HG02623 (cell line): ENCODE measurements around the gene ELMO1.

Source experiments
- ATAC-seq: cut with Tn5 transposase; IDR thresholded peaks from one replicate; pipeline ENCODE4 v1.9.1; 2021; ENCODE audit warnings: moderate library complexity; ENCODE audit not compliant: unreplicated experiment

ELMO1 gene

DNA sequence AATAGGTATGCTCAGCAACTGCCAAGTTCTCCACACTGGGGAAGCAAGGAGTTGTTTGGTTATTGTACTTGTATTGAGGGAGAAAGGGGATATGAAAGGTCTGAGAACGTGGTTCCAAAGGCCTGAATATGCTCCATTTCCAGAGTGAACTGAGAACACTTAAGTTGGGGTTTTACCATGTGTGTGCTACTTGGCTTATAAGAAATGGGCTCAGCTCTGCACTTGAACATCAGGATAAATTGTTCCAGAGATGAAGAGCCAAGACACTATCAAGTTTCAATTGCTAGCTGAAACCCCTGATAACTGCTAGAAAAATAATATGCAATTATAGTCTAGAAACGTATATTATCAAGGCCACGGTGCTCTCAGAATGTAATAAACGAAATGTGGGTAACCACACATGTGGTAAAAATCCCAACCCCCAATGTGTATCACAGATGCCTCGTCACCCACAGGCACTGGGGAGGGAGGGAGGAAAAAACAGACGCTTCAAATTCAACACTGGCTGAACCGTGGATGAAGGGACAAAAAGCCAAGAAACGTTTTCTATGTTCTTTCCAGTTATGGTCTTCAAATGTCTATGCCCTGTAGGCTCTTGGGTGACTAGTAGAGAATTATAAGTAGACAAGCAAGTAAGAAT is 16.3 kb downstream of the ELMO1 start:
- no peak for ATAC-seq

DNA sequence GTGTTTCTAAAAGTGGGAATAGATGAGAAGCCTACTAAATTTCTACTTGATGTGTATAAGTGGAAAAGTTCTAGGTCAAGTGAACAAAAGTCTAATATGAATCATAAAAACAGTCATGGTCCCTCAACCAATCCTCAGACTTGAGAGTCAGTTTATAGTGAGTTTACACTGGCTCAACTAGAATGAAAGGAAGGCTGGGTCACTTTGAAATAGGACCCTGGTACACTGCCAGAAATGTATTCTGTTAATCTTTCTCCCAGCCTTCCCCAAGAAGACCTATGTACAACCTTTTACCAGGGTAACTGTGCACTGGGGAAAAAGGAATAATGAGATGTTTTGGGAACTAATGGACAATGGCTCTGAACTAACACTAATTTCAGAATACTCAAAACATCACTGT is 17.3 kb downstream of the ELMO1 start:
- ATAC-seq, result no peak

DNA sequence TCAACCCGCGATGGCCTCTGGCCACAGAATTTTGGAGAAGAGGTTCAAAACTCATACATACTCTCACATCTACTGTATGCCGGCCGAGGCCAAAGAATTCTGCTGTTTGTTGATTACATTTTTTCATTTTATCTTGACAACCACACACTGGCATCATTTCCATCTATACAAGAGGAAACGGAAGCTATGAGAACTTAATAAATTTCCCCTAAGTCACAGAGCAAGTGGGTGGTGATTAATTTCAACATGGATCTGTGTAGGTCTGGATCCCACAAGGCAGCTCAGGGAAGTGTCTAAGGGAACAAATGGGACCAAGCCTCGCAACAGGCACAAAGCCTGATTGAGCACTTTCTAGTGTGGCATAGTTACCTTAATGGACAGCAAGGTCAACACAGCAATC is 18.0 kb downstream of the ELMO1 start:
- no peak for ATAC-seq

DNA sequence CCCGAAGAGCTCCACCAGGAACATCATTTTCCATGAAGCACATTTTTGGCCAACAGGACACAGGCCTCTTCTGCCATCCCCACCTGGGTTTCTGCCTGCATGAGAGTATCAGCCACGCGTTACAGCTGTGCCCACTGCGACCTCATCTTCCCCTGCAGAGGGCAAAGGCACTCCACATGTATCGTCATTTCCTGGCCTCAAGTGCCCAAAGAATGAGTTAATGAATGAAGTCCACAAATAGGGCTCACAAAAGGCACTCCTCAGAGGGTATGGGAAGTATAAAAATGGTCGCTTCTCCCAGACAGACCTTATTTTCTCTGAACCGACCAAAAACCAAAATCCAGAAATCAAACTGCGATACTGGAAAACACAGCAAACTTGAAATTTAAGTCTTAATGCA is 18.5 kb downstream of the ELMO1 start:
- no peak for ATAC-seq

DNA sequence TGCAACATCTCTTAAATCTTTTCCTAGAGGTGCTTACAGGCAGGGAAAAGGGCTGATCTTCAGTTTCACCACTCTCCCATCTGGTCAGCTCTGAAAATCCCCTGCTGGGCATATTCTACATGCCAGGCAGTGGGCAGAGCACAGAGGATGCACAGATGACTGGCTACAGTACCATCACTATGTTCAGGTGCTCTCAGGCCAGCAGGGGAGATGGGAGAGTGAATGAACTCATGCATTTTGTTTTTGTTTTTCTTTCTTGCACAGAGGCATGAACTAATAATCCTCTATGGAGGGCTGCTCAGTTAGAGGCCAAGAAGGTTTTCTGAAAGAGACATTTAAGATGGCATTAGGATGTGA is 19.3 kb downstream of the ELMO1 start:
- no peak for ATAC-seq

DNA sequence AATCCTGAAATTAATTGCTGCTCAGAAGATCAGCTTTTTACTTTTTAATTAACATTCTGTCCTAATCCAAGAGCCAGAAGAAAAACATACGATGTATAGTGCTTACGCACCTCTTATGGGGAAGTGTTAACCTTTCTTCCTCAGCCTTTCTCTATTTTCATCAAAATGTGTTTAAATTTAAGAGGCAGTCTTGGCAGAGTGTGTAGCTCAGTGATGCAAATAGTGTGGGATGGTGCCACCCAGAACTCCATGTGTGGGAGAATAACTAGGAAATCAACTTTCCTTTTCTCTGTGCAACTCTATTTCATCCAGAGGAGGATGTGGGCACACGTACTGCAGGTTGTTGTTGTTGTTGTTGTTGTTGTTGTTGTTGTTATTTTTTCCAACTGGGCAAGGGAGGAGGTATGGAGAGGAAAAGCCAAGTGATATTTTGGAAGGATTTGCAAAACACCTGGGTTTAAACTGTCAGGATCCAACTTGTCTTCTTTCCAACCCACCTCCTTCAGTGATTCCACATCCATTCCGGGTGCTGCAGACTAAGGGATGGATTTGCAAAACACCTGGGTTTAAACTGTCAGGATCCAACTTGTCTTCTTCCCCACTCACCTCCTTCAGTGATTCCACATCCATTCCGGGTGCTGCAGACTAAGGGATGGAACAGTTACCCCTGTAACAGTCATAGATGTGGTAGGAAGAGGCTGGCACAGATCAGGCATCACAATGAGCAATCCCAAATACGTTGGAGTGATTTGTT is 19.8 kb downstream of the ELMO1 start:
- ATAC-seq, result no peak

DNA sequence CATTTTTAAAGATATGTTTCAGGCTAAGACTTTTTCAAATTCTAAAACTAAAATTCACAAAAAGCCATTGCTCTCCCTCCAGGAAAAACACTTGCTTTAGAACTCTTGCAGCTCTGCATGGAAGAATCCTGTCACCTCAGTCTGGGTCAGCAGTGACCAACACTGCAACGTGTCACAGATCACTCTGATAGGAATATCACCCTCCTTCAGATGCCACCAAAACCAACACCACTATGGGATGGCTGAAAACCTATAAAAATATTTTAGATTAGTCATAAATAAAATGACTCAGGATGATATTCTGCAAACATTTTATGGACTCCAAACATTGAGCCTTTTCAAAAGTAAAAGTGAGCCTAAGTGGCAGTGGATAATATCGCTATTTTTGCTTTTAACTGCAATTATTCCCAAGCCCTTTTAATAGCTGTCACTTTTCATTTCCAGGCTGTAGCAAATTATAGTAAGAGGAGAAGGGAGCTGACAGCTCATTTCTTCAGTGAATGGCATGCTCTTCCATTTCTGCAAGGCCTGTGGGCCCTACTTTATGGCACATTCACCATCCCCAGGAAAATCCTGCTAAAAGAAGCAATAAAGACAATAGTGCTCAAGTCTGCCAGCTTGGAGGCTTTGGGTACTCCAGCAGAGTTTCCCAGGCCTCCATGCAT is 21.3 kb downstream of the ELMO1 start:
- ATAC-seq, result no peak

DNA sequence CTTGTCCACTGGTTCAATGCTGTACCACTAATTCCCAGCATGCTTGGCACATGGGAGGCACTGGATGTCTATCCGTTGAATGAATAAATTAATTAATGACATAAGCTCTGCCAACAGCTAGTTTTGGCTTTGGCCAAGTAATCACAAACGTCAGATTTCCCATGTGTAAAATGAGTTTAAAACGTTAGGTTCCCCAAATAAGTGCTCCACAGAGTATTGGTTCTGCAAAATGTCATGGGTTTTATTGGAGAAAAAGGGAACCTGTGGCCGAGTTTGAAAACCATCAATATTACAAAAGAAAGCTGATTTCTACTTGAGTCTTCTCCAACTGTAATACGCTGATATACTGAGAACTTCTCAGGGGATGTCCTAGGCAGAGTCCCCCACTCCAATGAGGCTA is 23.2 kb downstream of the ELMO1 start:
- no peak for ATAC-seq

DNA sequence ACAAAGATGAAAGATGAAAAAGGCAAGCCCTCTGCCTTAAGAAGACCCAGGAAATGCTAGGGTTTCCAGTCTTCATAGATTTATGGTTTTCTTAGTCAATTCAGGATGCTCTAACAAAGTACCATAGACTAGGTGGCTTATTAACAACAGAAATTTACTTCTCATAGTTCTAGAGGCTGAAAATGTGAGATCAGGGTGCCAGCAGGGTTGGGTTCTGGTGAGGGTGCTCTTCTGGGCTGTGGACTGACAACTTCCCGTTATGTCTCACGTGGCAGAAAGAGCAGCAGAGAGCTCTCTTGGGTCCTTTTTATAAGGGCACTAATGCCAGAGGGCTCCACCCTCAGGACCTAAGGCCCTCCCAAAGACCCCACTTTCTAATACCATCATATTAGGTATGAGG is 23.7 kb downstream of the ELMO1 start:
- ATAC-seq, result no peak

DNA sequence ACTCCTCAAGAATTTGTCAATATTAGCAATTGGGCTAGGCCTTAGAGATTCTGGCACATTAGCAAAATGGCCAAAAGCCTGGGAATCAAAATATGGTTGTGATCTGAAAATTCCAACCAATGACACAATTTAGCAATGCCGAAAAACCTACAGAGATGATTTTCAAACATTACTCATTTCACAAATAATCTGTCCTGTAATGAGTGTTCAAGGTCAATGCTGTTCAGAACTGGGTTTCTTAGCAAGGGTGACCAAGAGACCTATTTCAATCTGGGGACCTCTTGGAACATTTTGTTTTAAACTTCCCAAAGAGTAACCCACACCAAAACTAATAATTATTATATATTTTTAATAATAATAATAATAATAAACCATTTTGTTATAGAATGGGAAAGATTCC is 24.1 kb downstream of the ELMO1 start:
- ATAC-seq, result no peak

DNA sequence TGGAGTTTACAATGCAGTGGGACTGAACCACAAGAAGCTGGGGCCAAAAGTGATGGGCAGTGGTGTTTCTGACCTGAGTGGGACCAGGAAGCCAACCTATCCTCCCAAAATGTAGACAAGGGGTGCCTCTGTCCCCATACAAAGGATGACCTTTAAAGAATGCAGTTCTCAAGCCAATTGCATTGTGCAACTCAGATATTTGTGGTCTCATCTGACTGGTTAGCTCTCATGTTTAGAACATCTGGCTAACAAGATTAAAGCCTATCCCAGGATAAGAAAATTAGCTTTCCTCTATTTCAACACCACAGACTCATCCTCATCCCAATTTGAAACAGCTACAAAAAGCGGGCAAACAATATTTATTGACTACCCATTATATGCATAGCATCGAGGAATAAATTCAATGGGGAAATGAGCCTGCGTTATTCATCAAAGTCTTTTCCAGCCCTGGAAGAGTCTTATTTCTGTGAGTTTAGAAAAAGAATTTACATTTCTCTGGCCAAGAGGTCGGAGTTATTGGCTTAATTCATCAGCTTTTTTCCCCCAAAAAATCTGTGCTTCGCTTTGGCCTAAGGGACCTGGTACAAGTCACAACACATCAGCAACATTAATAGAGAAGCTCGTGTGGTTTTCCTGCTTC is 26.7 kb downstream of the ELMO1 start:
- ATAC-seq, result no peak

DNA sequence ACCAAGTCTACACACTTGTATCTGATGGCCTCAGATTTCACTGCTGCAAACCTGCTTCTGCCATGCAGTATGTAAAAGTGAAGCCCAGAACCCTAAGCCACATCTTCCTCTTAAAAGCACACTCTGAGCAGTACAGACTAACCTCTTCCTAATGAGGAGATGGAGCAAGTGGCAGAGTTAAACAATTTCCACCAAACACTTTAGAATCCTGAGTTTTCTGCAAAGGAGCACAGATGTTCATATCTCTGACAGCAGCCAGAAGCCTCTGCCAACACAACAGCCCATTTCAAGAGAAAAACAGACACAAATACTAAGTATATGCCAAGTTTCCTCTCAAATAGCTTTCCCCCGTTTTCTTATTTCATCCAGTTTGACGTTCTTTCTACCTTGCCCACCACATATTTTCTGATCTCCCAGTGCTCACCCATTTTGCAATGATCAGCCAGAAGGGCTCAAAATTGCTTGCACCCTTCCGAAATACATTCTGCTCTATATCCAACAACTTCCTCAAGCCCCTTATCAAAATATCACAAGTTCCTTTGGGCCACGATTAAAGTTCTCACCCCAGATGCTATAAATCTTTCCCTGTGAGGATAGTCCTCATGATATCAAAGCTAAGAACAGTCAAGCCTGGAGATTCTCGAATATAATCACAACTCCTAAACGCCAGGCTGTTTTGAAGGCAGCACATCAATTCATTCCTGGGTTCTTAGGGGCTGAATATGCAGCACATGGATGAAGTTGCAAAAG is 27.5 kb downstream of the ELMO1 start:
- no peak for ATAC-seq

DNA sequence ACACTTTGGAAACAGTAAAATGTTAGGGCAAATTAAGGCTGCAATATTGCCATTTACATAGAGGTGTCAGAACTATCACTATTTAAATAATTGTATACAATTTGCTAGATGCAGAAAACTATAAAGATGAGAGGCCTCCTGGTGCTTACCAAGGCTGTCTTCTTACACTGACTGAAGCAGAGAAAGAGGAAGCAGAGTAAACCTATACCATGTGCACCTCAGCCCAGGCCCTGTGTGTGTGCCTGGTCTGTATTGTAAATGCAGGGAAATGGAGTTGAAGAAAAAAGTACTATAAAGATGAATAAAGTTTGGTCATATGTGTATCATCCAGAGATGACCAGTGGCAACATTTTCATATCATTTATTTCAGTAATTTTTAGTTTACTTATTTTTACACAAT is 29.2 kb downstream of the ELMO1 start:
- peak; percentile 47 for ATAC-seq

DNA sequence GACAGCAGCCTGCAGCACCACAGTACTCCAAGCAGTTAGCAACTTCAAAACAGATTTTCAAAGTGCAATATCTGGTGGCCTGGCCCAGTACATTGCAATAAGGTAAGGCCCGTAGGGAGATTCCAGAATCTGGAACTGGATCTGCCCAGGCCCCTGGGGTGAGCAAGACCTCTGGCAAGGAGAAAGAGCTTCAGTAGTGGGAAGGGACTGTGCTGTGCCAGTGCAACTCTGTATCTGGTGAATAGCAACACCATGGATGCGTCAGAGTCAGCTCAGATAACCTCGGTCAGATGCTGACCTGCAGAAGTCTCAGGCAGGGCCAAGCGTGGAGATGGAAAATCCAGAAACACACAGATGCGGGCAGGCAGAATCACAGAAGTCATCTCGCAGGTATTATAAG is 30.3 kb downstream of the ELMO1 start:
- ATAC-seq, result no peak

DNA sequence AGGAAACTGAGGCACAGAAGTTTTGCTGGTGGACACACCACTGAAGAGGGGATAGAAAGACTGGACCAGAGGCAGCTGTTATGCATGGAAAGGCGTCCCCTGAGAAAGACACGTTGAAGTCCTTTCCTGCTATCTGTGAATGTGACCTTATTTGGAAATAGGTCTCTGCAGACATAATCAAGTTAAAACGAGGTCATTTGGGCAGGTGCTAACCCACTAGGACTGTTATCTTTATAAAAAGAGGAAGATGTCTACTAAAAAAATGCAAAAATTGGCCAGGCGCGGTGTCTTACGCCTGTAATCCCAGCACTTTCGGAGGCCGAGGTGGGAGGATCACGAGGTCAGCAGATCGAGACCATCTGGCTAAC is 31.6 kb downstream of the ELMO1 start:
- no peak for ATAC-seq

DNA sequence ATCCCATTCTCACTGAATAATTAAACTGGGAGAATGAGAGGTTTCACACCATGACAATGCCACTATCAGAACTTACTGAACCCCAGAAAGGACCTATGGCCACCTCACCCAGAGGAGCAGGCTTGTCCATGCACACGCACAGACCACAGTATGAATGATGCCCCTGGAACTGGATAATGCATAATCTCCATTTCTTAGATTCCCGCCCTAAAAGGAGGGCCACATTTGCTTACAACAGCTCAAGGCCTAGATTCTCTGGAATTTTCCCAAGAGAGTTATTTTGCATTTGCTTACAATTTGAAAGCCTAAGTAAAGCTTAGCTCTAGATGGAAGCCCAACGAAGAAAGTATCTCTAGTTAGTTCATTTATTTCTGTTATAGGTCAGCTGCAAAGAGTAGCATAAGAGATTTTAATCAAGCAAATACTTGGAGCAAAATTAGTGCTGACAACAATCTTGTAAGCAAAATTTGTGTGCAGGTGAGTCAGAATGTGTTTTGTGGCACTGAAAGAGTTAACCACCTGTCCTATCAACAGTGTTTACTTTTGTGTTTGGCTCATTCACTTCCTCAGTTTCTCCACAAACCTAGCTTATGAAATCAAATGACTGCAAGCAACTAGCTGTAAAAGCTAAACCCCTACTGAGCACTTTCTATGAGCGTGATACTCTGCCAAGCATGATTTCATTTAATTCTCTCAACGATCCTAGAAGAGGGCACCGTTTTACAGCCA is 32.1 kb downstream of the ELMO1 start:
- no peak for ATAC-seq

DNA sequence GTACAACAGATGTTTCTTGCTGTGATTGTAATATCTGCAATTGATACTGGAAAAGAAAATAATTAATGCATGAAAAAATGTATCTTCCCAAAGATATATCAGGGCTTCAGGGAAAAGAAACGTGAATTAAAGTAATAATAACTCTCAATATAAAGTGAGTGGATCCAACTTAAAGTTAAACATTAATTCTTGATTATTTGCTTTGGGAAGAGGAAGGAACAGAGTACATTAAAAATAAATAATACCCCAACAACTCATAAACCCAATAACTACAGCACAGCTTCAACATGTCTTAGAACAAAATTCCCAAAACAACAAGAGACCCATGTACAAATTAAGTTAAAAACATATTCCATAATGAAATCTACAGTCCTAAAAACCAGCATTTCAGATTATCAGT is 33.0 kb downstream of the ELMO1 start:
- ATAC-seq, result no peak

DNA sequence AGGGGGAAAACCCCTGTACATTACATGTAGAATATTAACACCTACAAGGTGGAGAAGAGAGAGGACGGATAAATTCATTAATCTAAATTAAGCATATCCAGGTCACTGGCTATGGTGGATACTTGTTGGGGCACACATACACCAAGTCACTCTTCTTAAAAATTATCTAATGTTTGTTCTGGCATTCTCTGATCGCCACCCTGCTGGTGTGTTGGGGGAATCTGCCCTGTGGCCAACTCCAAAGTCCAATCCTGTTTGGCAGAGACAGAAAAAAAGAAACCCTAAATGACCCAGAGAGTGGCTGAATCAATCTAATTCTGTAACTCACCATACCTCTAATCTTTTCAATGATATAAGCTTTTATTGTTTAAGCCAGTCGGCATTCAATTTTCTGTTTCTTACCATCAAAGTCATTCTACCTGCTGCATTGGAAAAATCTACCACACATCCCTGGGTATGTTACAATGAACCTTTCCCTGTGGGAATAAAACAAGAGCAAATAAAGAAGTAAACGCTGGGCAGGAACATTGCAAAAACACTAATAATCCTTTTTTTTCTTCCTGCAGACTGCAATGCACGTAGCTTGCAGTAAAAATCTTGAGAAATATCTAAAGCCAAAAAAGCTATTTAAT is 34.2 kb downstream of the ELMO1 start:
- no peak for ATAC-seq

DNA sequence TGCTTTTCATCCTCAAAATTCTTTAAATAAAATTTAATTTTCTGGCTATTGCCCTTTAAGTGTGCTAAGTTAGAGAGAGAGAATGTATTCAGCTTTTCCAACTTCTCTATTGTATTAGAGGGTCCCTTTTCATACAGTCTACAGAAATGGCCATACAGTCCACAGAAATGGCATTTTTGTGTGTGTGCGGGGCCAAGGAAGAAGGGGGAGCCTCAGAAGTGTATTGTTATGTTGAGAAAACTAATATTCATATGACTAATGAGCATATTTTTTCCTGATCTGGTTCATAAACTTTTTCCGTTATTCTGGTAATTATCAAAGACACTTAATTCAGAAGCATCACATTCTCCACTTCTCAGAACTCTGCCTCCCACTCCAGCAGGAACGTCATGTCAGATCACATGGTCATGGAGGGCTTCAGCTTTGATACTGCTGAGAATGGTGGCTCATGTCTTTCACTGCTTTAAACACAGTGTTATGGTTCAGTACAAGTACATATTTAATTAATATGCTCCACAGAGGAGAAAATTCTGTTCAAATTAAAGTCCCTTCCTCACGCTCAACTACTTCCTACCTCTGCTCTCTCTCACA is 37.1 kb downstream of the ELMO1 start:
- no peak for ATAC-seq
